GM19438 (cell line): ENCODE results near the gene MYLK4.
A peak's percentile ranks its signal among the peaks of the same experiment; 100 is the strongest.

ENCODE experiments used
- ATAC-seq: cut with Tn5 transposase; IDR thresholded peaks from one replicate; pipeline ENCODE4 v1.9.1; 2021; ENCODE audit warnings: low read depth; ENCODE audit not compliant: unreplicated experiment

Gene MYLK4

GRCh38 chr6:2738373-2738979 lies 12.2 kb downstream of the MYLK4 start:
- peak; percentile 60 for ATAC-seq

DNA sequence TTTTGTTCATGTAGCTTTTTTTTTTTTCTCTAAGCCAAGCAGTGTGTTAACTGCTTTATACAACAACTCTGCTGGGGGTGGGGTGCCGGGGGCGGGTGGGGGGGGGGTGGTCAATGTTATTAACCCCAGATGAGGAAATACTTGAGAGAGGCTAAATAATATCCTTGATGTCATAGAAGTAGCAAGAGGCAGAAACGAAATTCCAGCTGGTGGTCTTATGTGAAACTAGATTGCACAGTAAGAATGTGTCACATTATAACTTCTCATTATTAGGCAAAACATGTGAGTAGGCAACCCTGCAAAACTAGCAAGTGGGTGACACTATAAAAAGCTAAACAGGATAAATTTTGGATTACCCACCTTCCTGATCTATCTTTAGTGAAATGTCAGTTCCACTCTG lies 12.8 kb downstream of the MYLK4 start:
- no peak for ATAC-seq

DNA sequence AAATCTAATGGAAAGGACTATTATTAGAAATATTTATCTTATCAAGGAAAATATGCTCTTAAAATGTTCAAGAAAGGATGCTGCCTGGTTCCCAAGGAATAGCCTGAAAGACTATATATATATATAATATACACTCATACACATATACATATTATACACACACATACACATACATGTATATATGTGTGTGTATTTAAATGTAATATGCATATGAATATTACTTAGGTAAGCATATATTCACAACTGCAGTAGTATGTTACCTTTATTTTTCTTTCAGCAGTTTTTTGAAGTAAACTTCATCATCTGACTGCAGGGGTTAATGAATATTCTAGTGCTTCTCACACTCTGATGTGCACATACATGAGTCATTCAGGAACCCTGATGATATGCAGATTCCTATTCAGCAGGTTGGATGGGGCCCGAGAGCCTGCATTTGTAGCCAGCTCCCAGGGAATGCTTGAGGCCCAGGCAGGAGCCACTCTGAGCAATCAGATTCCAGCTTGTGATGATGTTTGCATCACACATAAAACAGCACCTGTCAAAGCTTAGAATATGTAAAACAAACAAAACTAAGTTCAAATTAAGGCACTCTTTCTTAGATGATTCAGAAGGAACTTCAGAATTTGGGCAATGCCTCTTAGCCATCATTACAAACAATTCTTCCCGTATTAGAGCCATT lies 16.1 kb downstream of the MYLK4 start:
- no peak for ATAC-seq

DNA sequence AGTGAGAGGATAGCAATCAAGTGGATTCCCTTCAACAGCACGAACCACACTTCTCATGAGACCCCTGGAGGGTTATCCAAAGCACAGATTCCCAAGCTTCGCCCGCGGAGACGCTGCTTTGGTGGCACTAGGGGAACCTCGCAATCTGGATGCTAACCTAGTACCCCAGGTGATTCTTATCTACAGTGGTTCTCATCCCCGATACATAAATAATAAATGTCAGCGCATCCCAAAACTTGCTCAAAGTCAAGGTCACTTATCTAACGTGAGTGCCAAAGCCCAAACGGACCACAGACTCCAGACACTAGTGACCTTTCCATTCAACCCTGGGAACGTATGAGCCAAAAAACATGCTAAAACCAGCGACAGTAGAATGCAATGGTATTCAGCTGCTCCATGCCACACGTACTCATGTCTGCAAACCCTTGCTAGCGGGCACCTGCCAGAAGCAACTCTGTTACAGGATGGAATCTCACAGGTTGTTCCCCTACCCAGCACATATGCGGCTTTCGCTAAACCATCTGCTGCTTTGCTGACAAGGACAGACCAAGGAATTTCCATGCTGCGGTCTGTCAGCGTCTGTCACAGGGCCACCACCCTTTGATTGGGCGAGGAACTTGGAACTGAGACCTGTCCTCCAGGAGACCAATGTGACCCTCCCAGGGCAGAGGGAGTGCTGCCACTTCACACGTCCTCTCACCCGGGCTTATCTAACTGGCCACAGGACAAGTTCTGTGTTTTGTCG lies 16.8 kb downstream of the MYLK4 start:
- ATAC-seq = no peak

DNA sequence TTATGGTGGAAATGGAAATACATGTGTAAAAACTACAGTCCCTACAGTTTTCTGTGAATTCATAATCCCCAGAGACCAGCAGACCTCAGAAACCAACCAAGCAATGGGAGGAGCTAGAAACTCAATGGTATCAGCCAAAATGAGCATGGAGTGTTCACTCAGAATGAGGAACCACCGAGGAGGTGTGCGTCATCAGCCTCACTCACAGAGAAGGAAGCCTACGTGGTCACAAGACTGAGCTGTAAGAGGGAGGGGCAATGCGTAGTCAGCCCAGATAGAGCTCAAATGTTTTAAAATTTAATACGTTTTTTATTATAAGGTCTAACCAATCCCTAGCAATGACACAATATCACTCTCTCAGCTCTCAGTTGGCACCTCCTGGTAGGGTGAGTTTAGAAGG lies 17.4 kb downstream of the MYLK4 start:
- peak; percentile 85 for ATAC-seq

GRCh38 chr6:2732503-2733089 lies 18.1 kb downstream of the MYLK4 start:
- ATAC-seq = no peak

DNA sequence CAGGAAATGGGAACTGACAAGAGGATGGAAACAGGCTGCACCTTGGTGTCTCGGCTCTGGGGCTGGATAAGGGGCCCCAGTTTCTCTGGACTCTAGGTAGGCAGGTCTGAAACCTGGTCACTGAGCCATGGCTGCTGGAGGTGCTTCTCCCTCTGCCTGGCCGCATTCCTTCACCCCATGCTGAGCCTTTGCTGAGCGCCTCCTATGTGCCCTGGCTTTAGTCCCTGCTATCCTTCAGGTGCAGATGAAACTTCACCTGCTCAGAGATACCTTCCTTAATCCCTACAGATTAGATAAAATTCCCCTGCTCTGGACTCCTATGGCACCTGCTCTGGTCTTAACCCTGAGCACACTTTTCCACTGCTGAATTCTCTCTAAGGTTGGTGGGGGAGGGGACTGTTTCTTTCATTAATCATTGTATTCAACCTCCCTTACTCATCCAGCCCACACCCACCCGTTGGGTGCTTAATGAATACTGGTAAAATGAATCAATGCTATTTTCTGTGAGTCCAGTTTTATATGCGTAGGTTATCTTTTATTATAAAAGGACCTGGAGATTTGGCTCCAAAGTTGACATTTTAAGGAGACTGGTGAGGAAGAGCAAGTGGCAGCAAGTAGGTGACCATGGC lies 19.3 kb downstream of the MYLK4 start:
- no peak for ATAC-seq

- no peak for ATAC-seq
These were observed 20.2 kb downstream of the MYLK4 start for GRCh38 chr6:2730353-2731107.

- ATAC-seq = no peak
These were observed 20.8 kb downstream of the MYLK4 start for GRCh38 chr6:2729921-2730320.

DNA sequence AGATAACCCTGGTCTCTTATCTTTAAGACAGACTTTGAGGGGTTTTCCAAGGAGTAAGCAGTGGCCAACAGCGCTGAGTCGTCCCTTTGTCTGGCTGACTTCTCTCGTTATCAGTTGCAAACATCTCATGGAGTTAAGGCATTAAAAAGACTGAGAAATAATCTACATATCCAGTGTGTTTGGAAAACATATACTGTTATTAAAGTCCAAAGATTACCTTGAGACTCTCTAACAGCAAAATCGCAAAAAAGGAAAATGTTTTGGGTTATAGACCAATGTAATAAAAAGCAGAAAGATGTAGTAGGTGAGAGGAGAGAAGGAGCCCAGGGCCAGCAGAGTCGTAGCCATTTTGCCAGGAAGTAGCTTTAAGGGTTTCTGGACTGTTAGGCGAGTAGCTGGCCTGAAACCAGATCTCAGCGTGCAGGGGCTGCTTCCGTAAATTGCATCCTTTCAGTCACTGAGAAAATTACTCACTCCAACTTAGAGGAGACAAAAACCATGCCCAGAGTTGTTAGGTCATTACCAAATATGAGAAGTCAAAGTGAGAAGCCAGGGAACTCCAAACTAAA lies 24.6 kb downstream of the MYLK4 start:
- no peak for ATAC-seq

- ATAC-seq = no peak
These were observed 25.2 kb downstream of the MYLK4 start for GRCh38 chr6:2725364-2725988.

GRCh38 chr6:2721219-2721618 lies 29.5 kb downstream of the MYLK4 start:
- no peak for ATAC-seq

DNA sequence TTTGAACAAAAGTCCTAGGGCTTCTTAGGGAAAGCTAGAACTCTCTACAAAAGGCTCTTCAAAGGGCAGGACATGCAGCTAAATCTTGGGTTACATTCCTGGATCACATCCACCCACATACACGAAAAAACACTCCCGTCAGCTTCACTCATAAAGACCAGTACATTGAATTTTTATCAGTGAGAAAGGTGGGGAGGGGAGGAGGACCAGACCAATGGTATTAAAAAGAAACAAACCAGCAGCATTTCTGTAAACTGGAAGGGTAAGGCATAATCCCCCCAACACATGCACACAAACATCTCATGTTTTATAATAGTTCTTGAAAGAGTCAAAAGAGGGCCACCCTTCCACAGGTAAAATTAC lies 31.6 kb downstream of the MYLK4 start:
- no peak for ATAC-seq

DNA sequence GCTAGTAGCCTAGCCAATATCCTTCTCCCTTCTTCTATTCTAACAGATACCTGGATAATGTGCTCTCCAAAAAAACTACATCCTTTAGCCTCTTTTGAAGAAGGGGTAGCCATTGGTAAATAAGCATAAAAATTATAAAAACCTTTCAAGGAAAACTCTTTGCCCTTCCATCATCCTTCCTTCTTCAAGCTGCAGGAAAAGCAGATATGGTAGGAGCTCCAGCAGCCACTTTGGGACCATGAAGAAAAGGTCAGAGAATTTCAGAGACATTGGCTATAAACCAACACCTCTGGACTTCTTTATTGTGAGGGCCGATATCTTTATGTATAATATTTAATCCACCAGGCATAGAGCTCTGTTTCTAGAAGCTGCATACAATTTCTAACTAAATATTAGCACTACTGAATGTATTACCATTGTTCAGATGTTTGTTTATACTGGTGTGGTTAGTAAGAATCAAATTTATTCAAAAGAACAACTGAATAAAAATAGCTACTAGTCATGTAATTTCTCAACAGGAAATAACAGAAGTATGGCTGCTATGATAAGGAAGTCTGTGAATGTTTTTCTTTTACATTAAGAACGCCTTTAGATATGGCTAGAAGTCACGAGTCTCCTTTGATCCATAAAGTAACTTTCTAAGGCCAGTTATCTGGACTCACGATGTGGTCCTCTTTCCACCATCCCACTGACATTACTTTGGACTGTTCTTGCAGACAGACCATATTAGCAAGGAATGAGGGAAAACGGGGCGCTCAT lies 32.2 kb downstream of the MYLK4 start:
- ATAC-seq = no peak

DNA sequence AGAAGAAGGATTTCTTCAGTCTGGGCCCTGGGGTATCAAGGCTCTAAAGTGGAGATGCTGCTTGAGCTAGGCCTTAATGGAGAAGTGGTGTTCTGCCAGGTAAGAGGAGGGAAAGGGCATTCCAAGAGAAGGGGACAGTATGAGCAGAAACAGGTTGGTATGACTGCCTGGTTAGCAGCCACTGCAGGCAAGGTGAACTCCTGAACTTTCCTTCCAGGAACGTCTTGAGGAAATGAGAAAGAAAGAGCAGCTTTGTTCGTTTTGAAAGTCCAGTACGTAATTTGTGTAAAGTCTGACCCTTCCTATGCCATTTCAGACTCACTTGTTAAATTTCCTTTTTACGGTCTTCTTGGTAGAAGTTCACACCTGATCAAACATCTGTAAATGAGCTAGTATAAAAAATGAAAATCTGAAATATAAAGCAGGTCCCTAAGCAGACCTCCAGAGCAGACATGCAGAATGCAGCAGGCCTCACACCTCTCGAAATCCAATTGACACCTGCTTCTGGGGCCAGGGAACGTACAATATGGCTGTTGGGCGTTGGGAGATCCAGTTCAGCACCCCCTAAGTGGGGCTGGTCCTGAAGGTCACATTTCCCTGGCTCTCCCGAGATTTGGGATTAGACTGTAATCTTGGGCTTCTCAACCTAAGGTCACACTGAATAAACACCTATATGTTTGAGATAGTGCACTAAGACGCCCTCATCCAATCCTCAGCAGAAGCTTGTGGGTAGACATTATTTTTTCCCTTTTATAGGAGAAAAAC lies 33.6 kb downstream of the MYLK4 start:
- no peak for ATAC-seq

DNA sequence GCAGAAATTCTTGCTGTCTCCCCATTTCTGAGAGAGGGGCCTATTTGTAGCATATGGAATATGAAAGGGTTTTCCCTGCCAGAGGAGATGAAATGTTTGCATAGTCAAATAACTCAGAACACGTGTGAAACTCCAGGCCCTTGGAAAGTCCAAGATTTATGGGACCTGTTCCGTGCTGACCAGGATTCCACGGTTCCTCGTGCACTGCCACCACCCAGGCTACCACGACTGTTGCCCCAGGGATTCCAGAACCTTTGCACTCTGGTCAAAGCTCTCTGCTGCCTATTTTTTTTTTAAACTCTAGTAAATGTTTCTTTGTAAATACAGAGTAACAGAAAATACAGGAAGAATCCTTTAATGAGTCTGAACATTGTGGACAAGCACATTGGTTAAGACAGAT lies 35.0 kb downstream of the MYLK4 start:
- no peak for ATAC-seq

GRCh38 chr6:2714111-2714895 lies 36.4 kb downstream of the MYLK4 start:
- no peak for ATAC-seq
